GM23338 (cell line): ENCODE measurements around the gene MAP2K7.

Source experiments
- CTCF ChIP-seq, 2 experiments: fragments of 200-600 bp in 1 of 2; sonication (generic) in 1 of 2; conservative IDR thresholded peaks; 2 replicates each; pipeline versions ENCODE4 v1.5.1 to v1.6.1; 2016 to 2017; ENCODE audit warnings: antibody characterized with exemption in 2 of 2, low read depth in 2 of 2, mild to moderate bottlenecking in 2 of 2, moderate library complexity in 1 of 2
- EZH2 ChIP-seq: fragments of 200-600 bp; sonication (generic); IDR thresholded peaks from one replicate; pipeline ENCODE4 v1.8.0; 2017; ENCODE audit warnings: antibody characterized with exemption, mild to moderate bottlenecking, low read depth; ENCODE audit not compliant: unreplicated experiment
- POLR2AphosphoS5 ChIP-seq: IDR thresholded peaks from 2 replicates; pipeline ENCODE4 v1.6.1; 2016; ENCODE audit warnings: antibody characterized with exemption, low read depth
- ZNF331 ChIP-seq: fragments of 250-450 bp; sonication (Bioruptor Pico); IDR thresholded peaks from 2 replicates; pipeline ENCODE4 v1.5.0; 2020; ENCODE audit warnings: low read depth, mild to moderate bottlenecking, moderate library complexity

- no peak for TF ChIP-seq ZNF331 (CRISPR knock-in tag)
- no peak for TF ChIP-seq EZH2
- no peak for TF ChIP-seq CTCF (conservative IDR thresholded peaks at IDR 0.05; ENCODE audit: low read depth in 2 of 2)
- TF ChIP-seq POLR2AphosphoS5, result no peak
Measured at GRCh38 chr19:7855426-7856108, 48.1 kb upstream of the MAP2K7 start.
